ENCODE data around the gene ASPSCR1.

GRCh38 chr17:82021900-82022309, 44.5 kb downstream of the ASPSCR1 start:
- TF ChIP-seq CTCF (IDR thresholded peaks at IDR 0.05), result no peak
- no peak for TF ChIP-seq ZNF317 (CRISPR knock-in tag; IDR thresholded peaks at IDR 0.05; ENCODE audit: borderline replicate concordance, low read depth)
- TF ChIP-seq ZNF138 (CRISPR knock-in tag; conservative IDR thresholded peaks at IDR 0.05), result no peak
- TF ChIP-seq ZNF423 (CRISPR knock-in tag; IDR thresholded peaks at IDR 0.05), result no peak
- no peak for TF ChIP-seq MYBL2 (CRISPR knock-in tag; IDR thresholded peaks at IDR 0.05)
- TF ChIP-seq ZNF232 (CRISPR knock-in tag; IDR thresholded peaks at IDR 0.05), result no peak
- TF ChIP-seq MLX (CRISPR knock-in tag; IDR thresholded peaks at IDR 0.05), result no peak
